ENCODE results near the gene ANXA8. TPM values are rescaled to one million over a fixed set of nuclear protein-coding genes. Genes with fewer than 3 reads are reported as not detected.

The ANXA8 gene
- total RNA-seq, 4 donors from 2014 or later: not detected

GRCh38 chr10:47438857-47439474 is 44.9 kb downstream of the ANXA8 start:
- DNase-seq: peak in 2 of 3 donors; percentile 57 to 74
- no peaks in the 10 kb centered on the region for H3K36me3 ChIP-seq
- TF ChIP-seq, protein P1, sequence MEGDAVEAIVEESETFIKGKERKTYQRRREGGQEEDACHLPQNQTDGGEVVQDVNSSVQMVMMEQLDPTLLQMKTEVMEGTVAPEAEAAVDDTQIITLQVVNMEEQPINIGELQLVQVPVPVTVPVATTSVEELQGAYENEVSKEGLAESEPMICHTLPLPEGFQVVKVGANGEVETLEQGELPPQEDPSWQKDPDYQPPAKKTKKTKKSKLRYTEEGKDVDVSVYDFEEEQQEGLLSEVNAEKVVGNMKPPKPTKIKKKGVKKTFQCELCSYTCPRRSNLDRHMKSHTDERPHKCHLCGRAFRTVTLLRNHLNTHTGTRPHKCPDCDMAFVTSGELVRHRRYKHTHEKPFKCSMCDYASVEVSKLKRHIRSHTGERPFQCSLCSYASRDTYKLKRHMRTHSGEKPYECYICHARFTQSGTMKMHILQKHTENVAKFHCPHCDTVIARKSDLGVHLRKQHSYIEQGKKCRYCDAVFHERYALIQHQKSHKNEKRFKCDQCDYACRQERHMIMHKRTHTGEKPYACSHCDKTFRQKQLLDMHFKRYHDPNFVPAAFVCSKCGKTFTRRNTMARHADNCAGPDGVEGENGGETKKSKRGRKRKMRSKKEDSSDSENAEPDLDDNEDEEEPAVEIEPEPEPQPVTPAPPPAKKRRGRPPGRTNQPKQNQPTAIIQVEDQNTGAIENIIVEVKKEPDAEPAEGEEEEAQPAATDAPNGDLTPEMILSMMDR (IDR thresholded peaks at IDR 0.05): peak in 4 of 6 experiments; percentile 34 to 86 (median 82)
- TF ChIP-seq POLR2A (IDR thresholded peaks at IDR 0.05): no peak
- no peaks in the 10 kb centered on the region for H3K9me3 ChIP-seq
- no peak overlapping the region for H3K27ac ChIP-seq
- no peaks in the 10 kb centered on the region for H3K4me1 ChIP-seq
- no peak overlapping the region for H3K4me3 ChIP-seq
- H3K27me3 ChIP-seq: no peaks in the 10 kb centered on the region

DNA sequence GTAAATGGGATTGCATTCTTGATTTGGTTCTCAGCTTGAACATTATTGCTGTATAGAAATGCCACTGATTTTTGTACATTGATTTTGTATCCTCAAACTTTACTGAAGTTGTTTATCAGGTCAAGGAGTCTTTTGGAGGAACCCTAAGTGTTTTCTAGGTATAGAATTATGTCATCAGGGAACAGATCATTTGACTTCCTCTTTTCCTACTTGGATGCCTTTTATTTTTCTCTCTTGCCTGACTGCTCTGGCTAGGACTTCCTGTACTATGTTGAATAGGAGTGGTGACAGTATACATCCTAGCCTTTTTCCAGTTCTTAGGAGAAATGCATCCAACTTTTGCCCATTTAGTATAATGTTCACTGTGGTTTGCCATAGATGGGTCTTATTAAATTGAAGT is 48.8 kb downstream of the ANXA8 start:
- TF ChIP-seq, protein P1 (IDR thresholded peaks at IDR 0.05): no peak
- no peak for TF ChIP-seq POLR2A (IDR thresholded peaks at IDR 0.05)
- Histone ChIP-seq H3K4me1 (no peaks in the 10 kb centered on the region), H3K4me3 (no peak overlapping the region), H3K27ac (no peak overlapping the region), H3K27me3 (no peaks in the 10 kb centered on the region), H3K9me3 (no peaks in the 10 kb centered on the region), H3K36me3 (no peaks in the 10 kb centered on the region)
- DNase-seq: no peak

DNA sequence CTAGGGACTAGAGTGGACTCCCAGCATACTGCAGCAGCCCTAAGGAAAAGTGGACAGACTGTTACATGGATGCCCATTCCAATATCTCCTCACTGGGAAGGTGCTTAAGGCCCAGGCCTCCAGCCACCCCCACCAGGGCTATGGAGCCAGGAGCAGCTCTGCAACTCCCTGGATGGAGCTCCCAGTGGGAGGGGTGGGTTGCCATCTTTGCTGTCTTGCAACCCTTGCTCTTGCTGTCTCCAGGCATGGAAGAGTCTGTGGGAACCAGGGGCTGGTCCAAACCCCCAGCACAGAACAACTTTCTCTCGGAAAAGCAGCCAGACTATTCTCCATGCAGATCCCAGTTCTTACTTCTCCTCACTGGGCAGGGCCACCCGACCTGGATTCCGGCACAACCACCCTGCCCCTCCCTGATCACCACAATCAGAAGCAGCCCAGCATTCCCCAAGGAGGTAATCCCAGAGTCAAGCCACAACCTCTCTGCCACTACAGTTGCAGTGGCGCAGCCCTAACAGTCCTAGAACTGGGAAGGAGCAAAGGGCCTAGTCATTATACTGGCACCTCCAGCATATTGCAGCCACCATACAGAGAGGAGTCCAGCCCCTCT is 58.0 kb downstream of the ANXA8 start:
- Histone ChIP-seq H3K27me3 (no peaks in the 10 kb centered on the region), H3K27ac (no peak overlapping the region), H3K36me3 (no peaks in the 10 kb centered on the region), H3K9me3 (no peaks in the 10 kb centered on the region), H3K4me3 (no peak overlapping the region), H3K4me1 (no peaks in the 10 kb centered on the region)
- no peak for TF ChIP-seq POLR2A (IDR thresholded peaks at IDR 0.05)
- TF ChIP-seq, protein P1 (IDR thresholded peaks at IDR 0.05): no peak
- DNase-seq: peak; percentile 6 to 27 (median 21)

- no peaks in the 10 kb centered on the region for H3K36me3 ChIP-seq
- no peaks in the 10 kb centered on the region for H3K9me3 ChIP-seq
- no peaks in the 10 kb centered on the region for H3K4me1 ChIP-seq
- peak in 1 of 3 donors; percentile 6 for DNase-seq
- no peaks in the 10 kb centered on the region for H3K27me3 ChIP-seq
- H3K27ac ChIP-seq: no peak overlapping the region
- H3K4me3 ChIP-seq: no peak overlapping the region
- no peak for TF ChIP-seq POLR2A (IDR thresholded peaks at IDR 0.05)
- TF ChIP-seq, protein P1 (IDR thresholded peaks at IDR 0.05): no peak
These were observed 59.7 kb downstream of the ANXA8 start for GRCh38 chr10:47424231-47424630.

DNA sequence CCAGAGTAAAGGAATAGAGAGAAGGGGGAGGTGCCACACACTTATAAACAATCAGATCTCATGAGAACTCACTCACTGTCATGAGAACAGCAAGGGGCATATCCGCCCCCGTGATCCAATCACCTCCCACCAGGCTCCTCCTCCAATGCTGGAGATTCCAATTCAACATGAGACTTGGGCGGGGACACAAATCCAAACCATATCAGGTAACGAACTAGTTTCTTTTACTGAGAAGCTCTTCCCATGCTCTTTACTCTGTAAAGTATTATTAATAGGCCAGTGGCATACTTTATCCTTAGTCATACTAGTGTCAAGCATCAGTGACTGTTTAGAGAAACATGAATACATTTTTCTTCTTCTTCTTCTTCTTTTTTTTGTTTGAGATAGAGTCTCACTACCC is 60.4 kb downstream of the ANXA8 start:
- no peaks in the 10 kb centered on the region for H3K9me3 ChIP-seq
- no peaks in the 10 kb centered on the region for H3K27me3 ChIP-seq
- no peaks in the 10 kb centered on the region for H3K4me1 ChIP-seq
- TF ChIP-seq POLR2A (IDR thresholded peaks at IDR 0.05): no peak
- TF ChIP-seq, protein P1 (IDR thresholded peaks at IDR 0.05): no peak
- H3K27ac ChIP-seq: no peak overlapping the region
- H3K36me3 ChIP-seq: no peaks in the 10 kb centered on the region
- DNase-seq: no peak
- H3K4me3 ChIP-seq: no peak overlapping the region

All from Peyer's patch (tissue), 4 donors.